Activated naive CD4-positive, alpha-beta T cell treated with Interleukin-2 at 50 U/mL for 16 hours (primary cell): ENCODE data around the gene ADH1B.
"Not testable (repeated sequence)": the region's sequence is repeated elsewhere in the genome, so short reads cannot be mapped to it uniquely, and the experiment has no call there.

Source experiments
- DNase-seq: peaks from one replicate; pipeline ENCODE4 v3.0.0-alpha.2; 2020

The ADH1B gene

DNA sequence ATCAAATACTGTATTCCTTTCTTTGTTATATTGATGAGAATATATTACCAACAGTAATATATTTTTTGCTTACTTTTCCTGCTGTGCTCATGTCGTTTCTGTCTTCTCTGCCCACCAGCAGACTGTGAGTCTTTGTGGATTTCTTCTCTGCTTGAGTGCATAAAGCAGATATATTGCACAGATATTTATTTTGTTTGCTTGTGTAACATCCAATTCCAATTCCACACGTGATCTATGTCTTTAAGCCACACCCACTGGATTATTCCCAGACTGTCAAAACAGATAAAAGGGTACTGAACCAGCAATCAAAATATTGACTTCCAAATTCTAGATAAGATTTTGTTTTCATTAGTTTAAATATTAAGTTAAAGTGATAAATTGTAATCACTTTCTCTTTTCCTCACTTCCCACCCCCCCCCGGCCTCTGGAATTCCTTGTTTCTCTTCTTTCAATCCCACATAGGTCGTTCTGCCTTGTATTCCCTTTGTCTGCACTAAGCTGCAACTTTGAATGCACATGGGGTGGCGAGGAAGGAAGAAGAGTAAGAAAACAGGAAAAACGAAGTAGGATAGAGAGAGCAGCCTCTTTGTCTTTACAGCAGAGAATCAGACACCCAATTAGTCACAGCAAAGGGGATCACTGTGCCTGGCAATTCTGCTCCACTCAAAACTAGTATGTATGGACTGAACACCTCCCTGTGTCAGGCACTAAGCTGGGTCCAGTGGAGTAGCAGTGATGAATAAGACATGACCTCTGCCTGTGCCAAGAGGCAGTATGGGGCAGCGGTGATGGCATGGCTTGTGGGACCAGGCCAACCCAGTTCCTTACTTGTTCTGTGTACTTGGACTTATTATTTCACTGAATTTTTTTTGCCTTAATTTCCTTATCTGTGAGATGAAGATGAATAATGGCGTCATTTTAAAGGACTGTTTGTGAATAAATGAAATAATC, at the start of gene ADH1B:
Gene ADH1B (minus strand): TSS at position 161 of the 951 bp plus-strand sequence. CDS start 70 bp downstream, at position 91.
- DNase-seq, result no peak

DNA sequence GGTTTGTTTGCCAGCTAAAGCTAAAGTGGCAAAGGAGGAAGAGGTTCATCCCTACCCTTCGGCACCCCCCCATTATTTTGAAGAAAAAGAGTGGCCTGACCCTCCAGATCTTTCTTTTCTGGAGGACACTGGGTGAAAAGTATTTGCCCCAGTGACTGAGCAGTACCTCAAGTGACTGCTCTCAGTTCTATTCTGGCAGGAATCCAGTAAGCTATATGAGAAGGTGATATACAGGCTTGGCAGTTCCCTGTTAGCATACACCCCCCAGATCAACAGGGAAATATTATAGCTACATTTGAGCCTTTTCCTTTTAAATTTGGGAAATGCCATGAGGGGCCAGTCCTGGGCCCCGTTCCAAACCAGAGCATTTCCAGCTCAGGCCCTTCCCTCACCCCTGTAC, 46.6 kb upstream of the ADH1B start:
- DNase-seq, result not testable (repeated sequence)

DNA sequence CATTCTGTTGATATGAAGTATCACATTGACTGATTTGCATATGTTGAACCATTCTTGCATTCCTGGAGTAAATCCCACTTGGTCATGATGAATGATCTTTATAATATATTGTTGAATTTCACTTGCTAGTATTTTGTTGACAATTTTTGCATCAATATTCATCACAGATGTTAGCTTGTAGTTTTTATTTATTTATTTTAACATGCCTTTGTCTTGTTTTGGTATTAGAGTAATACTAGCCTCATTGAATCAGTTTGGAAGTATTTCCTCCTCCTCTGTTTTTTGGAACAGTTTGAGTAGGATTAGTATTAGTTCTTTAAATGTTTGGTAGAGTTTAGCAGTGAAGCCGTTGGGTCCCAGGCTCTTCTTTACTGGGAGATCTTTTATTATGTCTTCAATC, 45.3 kb upstream of the ADH1B start:
- DNase-seq, result no peak

DNA sequence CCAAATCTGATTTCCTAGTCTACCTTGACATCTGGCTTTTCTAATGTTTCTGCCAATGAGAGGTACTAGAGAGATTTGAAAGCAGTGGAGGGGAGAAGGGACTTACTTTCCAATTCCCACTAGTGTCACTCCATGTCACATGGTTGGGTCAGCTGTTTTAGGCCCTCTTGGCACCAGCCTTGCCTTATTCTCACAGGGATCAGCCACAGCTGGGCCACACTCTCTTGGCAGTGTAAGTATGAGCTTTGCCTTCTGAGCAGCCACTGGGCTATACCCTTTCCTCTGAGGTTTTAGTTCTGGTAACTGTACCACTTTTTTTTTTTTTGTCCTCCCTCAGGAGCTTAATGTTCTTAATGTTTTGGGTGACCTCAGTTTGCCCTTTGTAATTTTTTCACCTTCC, 41.6 kb upstream of the ADH1B start:
- no peak for DNase-seq

DNA sequence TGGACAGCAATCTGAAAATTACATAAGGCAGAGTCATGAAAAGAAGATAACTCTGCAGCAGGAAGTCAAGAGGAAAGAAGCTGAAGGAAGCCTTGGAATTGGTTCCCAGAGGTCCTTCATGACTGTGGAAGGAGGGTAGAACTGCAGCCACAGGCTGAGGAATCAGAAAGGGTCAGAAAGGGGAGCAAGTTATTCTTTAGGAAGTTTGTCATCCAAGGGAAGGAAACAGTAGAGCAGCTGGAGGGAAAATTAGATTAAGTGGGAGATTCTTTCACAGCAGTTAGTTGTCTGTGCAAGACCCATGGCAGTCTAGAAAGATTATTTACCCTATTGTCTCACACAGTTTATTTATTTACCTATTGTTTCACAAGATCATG, 40.7 kb upstream of the ADH1B start:
- no peak for DNase-seq

DNA sequence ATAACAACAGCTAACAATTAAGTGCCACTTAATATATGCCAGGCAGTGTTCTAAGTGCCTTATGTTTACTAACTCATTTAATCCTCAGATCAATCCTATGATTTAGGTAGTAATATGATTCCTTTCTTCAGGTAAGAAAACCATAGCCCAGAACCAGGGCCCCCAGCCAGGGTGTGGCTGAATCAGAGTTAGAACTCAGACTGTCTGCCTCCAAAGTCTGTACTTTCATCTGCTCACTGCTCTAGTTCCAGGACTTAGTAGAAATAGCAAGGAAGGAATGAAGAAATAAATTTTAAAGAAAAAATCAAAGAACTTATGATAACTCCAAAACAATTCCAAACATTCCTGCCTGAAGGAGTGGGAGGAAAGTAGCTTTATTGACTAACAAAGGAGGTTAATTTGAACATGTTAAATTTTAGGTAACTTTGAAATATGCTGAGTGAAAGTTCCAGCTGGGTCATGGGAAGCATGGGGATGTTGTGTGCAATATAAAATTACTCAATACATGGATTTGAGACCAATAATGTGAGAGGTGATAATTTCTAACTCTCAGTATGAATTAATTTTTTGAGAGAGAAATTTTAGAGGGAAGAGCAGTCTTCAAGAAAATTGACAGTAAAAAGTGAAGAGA, 40.2 kb upstream of the ADH1B start:
- DNase-seq, result no peak

DNA sequence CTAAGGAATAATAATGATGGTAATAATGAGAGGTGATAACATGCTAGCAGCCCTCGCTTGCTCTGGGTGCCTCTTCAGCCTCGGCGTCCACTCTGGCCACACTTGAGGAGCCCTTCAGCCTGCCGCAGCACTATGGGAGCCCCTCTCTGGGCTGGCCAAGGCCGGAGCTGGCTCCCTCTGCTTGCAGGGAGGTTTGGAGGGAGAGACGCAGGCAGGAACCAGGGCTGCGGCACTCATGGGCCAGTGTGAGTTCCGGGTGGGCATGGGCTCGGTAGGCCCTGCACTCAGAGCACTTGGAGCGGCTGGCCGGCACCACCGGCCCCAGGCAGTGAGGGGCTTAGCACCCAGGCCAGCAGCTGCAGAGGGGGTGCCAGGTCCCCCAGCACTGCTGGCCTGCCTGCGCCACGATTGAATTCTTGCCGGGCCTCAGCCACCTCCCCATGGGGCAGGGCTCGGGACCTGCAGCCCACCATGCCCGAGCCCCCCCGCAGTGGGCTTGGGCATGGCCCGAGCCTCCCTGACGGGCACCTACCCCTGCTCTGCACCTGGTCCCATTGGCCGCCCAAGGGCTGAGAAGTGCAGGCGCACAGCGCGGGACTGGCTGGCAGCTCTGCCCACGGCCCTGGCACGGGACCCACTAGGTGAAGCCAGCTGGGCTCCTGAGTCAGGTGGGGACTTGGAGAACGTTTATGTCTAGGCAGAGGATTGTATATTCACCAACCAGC, 38.4 kb upstream of the ADH1B start:
- DNase-seq, result no peak

DNA sequence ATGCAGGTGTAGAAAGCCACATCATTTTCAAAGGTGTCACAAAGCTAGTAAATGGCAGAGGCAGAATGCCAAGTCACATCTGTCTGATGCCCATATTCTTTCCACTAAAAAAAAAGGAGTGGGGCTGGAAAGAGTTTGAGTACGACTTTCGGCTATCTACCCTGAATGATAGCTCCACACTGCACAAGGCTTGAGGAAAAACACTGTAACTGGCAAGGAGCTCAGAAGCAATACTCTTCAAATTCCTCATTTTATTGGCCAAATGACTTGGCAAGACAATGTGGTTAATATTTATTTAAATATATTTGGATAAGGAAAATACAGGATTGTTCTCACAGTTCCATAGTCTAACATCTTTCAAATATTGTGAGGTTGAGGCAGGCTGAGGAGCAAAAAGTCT, 36.7 kb upstream of the ADH1B start:
- DNase-seq, result no peak

DNA sequence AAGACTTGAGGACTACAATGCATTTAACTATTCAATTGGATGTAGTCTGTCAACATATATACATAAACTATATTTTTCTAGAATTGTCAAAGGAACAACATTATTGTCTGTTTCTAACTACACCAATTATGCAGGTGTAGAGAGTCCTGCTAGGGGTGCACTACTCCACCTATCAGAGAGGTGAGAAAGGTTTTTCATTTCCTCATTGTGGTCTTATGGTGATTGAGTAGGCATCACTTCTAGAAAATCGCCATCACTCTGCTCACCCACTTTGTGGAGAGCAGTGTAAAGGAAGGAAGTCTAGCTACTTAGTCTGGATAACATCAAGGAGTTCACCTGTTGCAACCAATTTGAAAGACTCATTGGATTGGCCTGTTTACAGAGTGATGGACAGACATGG, 35.8 kb upstream of the ADH1B start:
- no peak for DNase-seq

DNA sequence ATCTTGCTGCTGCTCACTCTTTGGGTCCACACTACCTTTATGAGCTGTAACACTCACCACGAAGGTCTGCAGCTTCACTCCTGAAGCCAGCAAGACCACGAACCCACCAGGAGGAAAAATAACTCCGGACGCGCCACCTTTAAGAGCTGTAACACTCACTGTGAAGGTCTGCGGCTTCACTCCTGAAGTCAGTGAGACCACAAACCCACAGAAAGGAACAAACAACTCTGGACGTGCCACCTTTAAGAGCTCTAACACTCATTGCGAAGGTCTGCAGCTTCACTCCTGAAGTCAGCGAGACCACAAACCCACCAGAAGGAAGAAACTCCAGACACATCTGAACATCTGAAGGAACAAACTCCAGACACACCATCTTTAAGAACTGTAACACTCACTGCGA, 34.9 kb upstream of the ADH1B start:
- DNase-seq, result not testable (repeated sequence)

DNA sequence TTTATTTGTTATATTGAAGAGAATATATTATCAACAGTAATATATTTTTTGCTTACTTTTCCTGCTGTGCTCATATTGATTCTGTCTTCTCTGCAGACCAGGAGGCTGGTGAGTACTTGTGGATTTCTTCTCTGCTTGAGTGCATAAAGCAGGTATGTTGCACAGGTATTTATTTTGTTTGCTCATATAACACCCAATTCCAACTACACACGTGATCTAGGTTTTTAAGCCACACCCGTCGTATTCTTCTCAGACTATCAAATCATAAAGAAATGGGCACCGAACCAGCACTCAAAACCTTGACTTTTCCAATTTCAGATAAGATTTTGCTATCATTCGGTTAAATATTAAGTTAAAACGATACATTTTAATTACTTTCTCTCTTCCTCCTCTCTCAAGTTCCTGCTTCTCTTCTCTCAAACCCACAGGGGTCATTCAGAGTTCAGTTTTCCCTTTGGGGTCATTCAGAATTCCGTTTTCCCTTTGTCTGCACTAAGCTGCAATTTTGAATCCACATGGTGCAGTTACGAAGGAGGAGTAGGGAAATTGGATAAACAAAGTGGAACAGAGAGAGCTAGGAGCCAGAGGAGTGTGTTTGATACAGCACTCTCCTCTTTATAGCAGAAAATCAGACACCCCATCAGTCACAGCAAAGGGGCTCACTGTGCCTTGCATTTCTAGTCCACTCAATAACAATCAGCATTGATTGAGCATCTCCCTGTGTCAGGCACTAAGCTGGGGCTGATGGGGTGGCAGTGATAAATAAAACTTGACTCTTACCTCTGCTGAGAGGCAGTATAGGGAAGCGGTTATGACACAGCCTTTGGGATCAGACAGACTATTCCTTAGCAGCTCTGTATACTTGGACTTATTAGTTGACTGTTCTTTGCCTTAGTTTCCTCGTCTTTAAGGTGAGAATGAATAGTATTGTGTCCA, 31.7 kb upstream of the ADH1B start, which contains the start of gene ADH1C:
Gene ADH1C (minus strand): TSS at position 145 of the 936 bp plus-strand sequence. CDS start 71 bp downstream, at position 74.
- DNase-seq, result no peak

DNA sequence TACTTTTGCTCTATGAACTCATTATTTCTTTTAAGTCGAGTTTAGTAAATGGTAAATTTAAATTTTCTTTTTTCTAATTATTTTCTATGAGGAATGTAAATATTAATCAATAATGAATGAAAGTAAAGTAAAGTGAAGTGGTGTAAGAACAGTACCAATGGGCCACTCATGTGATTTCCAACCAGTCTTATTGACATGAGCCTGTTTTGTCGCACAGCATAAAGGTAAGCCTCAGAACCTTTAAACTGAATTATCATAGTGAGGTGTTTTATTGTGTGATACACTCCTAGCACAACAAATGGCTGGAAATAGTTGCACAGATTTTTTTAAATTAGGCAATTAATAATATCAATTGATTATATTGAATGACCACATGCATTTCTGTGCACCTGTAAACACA, 30.3 kb upstream of the ADH1B start:
- DNase-seq, result no peak

DNA sequence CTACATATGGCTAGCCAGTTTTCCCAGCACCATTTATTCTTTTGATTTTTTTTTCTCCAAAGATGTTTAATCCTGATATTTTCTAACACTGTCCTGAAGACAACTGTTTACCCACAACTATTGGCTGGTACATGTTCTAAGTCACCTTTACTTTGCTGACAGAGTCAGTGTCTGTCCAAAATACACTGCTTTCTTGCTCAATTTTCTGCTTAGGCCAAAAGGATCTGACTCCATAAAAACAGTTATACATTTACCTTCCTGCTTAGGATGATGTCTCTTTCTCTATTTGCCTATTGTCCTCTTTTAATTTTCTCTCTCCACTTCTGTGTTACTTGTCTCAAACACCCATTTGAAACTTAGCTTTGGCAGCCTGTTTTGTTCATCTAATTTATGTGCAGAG, 28.1 kb upstream of the ADH1B start:
- no peak for DNase-seq

DNA sequence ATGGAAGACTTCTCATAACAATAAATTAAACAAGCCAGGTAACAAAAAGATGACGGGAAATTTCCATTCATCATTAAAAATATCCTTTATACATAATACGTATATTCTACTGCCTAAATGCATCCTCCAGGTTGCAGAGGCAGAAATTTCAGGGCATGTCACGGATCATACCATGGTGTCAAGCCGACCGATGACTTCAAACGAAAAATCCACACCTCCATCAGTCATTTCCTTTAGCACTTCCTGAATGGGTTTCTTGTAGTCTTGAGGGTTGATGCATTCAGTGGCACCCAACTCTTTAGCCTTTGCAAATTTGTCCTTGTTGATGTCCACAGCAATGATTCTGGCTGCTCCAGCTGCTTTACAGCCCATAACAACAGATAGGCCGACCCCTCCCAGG, 21.4 kb upstream of the ADH1B start:
- DNase-seq, result not testable (repeated sequence)

DNA sequence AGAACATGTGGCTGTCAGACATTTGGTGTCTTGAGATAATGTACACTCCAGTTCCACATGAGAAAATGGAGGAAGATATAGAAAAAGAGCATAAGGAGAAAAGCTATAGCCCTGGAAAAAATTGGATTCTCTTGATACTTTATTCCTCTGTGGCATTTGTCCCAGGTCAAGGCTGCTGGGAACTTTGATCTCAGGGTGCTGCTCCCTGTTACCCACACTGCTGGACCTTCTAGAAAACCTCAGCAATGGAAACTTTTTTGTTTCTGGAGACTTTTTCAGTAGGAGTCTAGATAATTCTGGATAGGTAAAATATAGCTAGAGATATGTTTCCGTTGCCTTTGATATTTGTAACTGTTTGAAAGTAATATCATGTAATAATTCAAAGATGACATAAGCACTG, 20.2 kb upstream of the ADH1B start:
- DNase-seq, result no peak

DNA sequence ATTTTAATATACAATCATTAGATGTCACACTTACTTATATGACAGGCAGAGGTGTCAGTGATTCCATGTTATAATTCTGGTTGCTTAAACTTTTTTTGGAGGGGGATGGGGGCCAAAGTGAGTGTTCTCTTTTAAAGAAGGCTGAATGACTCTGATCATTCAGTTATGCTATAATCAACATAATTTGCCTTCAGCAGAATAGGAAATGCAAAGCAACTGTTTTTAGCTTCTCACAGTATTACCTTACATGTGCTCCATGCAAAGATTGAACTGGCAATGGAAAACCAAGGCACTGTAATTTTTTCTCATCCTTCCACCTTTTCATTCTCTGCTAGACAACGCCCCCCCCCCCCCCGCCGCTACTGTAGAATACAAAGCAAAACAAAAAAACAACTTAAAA, 18.0 kb upstream of the ADH1B start:
- DNase-seq, result no peak

DNA sequence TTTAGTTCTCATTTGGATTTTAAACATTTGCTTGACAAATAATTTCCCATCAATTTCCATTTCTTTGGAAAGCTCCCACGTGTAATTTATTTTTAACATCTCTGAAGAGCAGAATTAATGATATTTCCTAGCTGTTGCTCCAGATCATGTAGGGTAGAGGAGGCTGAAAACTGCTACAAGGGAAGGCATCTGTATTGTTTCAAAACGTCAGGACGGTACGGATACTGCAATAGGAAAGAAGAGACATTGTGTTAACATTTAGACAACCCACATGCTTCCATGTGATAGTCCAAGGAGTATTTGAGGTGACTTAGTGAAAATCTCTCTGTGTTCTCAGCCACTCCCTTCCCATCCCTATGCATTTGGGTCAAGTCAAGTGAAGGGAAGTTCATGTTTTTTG, 15.4 kb upstream of the ADH1B start:
- DNase-seq, result no peak

DNA sequence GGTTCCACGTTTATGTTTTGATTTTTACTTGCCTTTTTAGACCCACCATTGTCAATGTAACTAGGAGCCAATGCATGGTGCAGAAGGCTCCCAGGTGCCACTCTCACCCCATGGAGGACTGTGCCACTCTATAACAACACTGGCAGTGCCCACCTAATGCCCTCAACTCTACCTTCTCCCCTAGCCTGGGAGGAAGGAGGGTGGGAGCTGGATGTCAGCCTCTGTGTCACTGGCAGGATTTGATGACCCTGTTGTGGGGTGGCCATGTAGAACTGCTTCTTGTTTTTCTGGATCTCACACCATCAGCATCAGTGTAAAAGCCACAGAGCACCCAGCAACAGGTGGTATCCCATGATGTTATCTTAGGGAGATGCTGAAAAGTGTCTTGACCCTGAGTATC, 13.7 kb upstream of the ADH1B start:
- no peak for DNase-seq

DNA sequence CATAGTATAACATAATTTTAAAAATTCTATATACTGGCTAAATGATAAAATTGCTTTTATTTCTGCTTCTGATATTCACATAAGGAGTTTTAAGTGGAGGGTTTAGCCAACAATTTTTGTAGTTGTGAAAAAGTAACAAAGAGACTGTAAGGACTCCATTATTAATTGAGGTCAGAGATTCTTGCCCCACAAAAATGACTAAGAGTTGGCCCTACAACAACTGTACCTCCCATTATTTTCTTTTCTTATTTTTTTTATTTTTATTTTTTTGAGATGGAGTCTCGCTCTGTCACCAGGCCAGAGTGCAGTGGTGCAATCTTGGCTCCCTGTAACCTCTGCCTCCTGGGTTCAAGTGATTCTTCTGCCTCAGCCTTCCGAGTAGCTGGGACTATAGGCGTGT, 9.4 kb upstream of the ADH1B start:
- no peak for DNase-seq

DNA sequence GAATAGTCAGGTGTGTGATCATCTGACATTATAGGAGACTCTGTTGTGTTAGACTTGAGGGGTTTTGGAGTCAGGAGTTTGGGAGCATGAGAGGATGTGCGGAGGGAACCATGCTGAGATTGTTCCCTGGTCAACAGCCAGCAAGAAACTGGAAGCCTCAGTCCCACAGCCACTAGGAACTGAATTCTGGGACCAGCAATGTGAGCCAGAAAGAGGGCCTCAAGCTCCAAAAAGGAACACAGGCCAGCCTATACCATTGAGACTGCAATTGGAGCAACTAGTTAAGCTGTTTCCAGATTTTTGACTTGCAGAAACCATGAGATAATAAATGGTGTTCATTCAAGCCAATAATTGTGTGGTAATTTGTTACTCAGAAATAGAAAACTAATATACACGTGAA, 8.7 kb upstream of the ADH1B start:
- no peak for DNase-seq

DNA sequence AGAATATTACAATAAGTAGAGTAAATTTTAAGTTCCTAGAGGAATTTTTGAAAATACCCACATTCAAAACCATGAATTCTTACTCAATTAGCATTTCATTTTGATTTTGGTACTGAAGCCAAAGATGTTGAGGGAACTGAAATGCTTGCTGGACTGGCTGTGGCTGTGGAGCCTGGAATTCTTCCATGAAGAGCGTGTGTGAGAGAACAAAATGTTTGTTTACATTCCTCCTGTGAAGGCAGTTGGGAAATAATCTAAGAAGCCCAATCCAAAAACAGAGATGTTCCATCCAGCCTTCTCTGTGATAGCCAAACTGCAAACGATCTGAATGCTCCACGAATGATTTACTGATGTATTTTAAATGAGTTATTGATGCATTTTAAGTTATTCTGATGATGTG, 3.8 kb upstream of the ADH1B start:
- no peak for DNase-seq

DNA sequence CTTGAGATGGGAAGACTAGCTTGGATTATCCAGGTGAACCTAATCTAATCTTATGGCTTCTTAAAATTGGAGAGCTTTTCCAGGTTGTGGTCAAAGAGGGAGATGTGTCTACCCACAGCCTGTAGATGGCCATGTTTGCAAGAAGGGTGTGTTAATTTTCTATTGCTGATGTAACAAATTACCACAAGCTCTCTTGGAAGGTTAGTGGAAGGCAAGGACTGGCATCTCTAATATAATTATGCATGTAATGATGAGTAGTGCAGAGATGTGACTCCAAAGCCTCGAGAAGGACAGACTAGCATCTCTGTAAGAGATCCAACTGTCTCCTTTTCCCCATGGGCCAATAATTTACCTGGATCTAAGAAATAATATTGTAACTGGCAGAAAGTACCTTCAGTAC, 3.2 kb upstream of the ADH1B start:
- DNase-seq, result no peak

DNA sequence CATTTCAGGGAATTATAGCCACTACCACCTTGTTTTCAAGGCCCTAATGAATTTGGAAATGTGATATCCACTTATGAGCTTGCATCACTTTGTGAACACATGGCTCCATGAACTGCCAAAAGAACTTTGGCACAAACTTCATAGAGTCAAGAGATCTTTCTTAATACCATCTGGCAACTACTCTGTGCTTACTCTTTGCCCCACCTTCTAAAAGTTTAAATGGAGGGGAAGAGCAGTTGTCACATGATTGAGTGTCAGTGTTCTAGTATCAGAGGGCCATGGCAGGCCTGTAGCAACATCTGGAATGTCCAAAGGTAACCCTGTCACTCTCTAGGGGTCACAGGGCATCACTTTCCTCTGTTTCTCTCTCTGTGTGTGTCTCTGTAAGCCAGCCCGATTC, 2.6 kb upstream of the ADH1B start:
- DNase-seq, result no peak
